Body of pancreas (tissue), 4 donors: Measurements from ENCODE around the gene NOL7.

ENCODE experiments used
- POLR2A ChIP-seq, 3 donors: fragments of 450-650 bp; IDR thresholded peaks; one replicate each; pipeline ENCODE4 v1.6.1; 2016; ENCODE audit warnings: antibody characterized with exemption in 3 of 3, mild to moderate bottlenecking in 2 of 3
- TF ChIP-seq, protein P1 (sequence below), 7 experiments: fragments of 450-650 bp in 4 of 7; fragments of 200-600 bp in 3 of 7; sonication (generic) in 3 of 7; IDR thresholded peaks; one replicate each; pipeline ENCODE4 v1.5.1; 2016 to 2019; ENCODE audit warnings: antibody characterized with exemption in 7 of 7

GRCh38 chr6:13654496-13654895 lies 39.4 kb downstream of the NOL7 start:
- TF ChIP-seq, protein P1, sequence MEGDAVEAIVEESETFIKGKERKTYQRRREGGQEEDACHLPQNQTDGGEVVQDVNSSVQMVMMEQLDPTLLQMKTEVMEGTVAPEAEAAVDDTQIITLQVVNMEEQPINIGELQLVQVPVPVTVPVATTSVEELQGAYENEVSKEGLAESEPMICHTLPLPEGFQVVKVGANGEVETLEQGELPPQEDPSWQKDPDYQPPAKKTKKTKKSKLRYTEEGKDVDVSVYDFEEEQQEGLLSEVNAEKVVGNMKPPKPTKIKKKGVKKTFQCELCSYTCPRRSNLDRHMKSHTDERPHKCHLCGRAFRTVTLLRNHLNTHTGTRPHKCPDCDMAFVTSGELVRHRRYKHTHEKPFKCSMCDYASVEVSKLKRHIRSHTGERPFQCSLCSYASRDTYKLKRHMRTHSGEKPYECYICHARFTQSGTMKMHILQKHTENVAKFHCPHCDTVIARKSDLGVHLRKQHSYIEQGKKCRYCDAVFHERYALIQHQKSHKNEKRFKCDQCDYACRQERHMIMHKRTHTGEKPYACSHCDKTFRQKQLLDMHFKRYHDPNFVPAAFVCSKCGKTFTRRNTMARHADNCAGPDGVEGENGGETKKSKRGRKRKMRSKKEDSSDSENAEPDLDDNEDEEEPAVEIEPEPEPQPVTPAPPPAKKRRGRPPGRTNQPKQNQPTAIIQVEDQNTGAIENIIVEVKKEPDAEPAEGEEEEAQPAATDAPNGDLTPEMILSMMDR (IDR thresholded peaks at IDR 0.05), result no peak
- TF ChIP-seq POLR2A (IDR thresholded peaks at IDR 0.05), result no peak
